HL-60/S4 (cell line): ENCODE results near the gene MNX1.

Experiments used
- in situ Hi-C: fragments of 300-500 bp; cut with MboI; formaldehyde crosslinking; loops from 2 replicates; pipeline ENCODE4 v1.14.3; 2022; ENCODE audit warnings: low sequenced_read_pairs

MNX1 gene

DNA sequence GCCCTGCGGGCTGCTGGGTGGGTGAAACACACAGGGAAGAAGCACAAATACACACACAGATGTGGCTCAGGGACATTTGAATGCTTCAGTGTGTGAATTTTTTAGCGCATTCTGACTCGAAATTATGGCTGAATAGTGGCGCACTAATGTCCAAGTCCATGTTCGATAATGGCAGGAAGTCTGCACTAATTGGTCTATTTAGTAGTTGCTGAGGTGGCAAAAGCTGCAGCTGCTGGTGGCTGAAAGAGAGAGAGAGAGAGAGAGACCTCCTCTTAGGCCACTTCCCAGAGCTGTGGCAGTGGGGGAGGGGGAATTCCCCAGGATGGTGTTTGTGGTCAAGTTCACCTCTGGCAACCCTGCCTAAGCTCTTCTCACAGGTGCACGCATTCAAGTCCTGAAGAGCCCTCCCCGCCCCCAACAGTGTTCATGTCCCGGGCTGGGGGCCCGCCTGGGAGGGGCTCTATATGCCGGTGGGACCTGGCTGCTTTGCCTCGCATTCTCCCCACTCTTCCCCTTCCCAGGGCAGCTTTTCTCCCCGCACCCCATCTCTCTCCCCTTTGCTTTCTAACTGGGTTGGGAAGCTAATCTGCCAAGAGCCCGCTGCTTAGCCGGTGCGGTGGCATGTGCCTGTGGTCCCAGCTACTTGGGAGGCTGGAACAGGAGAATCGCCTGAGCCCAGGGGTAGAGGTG is 6.0 kb upstream of the MNX1 start:
- in situ Hi-C loops = no loop called here

DNA sequence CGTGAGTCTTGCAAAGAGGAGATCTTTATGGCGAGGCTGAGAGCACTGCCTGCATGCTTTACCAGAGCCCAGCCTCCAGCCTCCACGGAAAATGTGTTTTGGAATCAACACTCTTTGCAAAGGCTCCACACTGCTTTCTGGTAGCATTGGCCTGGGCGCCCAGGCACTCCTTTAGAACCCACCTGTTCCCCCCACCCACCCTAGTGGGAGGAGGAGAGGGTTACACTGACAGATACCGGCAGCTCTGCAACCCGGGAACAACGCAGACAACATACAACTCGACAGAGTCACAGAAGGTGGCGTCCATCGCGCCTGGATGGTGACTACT is 5.5 kb upstream of the MNX1 start:
- in situ Hi-C loops = no loop called here

DNA sequence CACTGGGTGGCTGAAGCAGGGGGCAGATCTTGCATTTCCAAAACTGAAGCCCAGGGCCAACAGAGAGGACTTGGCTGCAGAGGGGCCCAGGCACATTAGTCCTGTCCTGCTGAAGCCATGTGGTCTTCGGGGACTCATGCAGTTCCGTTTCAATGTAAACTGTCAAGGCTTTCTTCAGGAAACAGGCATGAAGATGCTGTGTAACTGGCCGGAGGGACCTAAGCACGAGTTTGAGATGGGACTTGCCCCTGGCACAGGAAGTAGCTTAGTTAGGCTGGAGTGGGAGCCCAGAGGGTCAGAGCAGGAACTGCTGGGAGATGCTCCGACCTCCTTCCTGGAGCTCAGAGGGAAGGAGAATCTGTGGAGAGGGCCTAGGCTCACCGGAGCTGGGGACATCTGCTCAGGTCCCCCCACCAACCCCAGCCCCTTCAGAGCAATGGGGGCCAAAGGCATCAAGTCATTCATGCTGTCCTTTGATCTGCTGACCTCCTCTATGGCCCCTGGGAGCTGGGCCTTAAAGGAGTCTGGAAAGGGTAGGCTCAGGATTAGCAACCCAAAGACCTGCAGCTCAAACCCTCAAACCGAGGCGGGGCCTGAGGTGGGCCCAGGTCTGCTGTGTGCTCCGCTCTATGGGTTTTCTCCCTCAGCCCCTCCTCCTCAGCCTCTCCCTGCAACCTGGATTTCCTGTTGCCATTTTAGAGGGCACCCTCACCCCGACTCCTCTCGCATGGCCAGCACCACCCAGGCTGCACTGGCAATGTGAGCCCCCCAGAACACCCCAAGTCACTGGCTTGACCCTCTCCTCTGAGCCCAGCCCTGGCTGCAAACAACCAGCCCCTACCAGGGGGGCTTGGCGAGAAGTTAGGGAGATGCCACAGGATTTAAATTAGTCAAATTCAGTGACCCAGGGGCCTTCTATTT is 4.4 kb upstream of the MNX1 start:
- in situ Hi-C loops = no loop called here

DNA sequence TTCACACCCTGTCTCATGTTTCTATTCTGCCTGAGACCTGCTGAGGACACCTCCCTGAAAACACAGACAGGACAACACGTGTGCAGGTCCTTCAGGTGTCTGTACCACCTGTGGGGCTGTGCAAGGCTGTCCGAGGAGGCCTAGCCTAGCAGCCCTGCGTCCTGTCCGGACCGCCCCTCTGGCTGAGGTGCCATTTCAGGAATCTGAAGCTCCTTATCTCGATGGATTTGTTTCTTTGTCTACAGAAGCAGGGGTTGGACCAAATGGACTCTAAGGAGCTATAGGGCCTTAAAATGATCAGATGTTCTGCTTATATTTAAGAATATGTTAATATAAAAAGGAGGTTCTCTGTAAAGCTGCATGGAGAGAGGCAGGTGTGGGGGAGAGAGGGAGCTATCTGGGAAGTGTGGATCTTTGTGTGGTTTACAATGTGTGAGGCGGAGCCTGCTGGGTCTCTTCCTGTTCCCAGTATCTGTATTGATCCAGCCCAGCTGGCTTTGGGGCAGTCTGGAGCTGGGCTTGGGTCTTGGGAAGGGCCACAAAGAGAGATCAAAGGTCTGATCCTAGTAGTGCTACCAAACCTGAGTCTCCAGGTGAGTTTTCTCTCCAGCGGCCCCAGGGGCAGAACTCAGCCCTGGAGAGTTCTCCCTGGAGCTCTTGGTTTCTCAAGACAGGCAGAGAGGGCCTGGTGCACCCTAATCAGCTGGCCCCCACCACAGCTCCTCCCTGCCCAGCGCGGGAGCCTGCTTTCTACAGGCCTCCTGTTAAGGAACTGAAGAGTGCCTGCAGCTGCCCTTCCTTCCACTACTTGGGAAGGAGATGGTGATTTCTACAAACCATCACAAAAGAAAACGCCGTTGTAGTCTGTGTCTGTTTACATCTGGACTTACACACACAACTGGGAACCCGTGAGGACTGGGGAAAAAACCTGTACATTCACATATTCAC is 3.4 kb upstream of the MNX1 start:
- in situ Hi-C loops = no loop called here

DNA sequence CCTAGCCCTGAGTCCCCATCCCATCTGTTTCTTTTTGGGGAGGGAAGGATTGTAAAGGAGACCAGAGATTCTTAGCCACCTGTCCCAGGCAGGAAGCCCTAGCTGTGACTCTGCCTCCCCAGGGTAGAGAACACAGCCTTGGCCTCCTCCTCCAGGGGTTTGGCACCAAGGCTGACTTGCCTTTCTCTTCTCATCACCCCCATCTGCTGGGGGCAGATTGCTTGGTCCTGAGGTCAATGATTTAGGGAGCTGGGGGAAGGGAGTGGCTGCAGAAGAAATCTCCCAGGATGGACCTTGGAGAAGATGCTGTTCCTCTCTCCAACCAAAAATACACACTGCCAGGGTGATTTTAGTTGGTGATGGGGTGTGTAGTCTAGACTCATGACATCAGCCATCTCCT is 2.6 kb upstream of the MNX1 start:
- in situ Hi-C loops = no loop called here

DNA sequence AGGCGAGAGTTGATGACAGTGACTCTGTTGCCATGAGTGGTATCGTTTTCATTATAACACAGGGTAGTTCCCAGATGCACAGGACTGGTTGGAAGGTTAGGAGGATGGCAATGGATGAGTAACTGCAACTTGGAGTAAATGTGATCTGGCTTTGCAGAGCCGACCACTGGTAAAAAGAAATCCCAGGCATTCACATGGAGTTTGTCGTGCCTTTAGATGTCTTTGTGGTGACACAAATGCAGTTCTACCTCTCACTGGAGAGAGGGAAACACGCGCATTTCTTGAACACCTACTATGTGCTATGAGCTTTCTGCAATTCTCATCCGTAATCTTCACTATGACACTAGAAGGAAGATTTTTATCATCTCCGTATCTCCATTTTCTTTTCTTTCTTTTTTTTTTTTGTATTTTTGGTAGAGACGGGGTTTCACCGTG is 1.7 kb upstream of the MNX1 start:
- in situ Hi-C loops = no loop called here

DNA sequence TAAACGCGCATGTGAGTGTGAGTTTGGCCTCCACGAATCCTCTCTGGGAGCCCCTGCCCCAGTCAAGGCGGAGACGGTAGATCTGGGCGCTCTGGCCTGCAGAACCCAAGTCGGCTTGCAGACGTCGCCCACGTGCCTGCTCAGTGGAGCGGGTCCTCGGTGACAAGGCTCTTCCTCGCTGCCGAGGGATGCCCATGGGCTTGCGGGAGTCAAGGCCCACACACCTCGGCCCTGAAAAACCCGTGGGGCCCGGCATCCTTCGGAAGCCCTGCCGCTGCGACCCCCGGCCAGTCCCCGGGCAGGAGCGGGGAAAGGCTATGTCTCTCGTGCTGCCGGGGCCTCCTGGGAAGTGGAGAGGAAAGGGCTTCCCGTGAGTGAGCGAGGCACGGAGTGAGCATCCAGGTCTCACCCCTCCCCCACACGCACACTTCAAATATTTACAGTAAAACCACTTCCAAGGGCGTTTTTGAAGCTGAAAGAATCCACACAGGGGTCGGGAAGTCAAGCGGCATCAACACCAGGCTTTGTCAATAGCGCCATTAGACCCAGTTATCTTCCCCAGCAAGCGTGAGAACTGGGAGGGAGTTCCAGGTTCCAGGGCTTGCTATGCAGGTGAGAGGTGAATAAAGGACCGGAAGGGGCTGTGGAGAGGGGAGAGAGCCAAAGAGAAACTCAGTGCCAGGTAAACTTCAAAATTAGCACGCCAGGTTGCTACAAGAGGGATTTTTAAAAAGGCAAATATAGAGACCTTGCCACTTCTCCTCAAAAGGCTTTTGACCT is 1.1 kb upstream of the MNX1 start:
- in situ Hi-C loops = no loop called here

DNA sequence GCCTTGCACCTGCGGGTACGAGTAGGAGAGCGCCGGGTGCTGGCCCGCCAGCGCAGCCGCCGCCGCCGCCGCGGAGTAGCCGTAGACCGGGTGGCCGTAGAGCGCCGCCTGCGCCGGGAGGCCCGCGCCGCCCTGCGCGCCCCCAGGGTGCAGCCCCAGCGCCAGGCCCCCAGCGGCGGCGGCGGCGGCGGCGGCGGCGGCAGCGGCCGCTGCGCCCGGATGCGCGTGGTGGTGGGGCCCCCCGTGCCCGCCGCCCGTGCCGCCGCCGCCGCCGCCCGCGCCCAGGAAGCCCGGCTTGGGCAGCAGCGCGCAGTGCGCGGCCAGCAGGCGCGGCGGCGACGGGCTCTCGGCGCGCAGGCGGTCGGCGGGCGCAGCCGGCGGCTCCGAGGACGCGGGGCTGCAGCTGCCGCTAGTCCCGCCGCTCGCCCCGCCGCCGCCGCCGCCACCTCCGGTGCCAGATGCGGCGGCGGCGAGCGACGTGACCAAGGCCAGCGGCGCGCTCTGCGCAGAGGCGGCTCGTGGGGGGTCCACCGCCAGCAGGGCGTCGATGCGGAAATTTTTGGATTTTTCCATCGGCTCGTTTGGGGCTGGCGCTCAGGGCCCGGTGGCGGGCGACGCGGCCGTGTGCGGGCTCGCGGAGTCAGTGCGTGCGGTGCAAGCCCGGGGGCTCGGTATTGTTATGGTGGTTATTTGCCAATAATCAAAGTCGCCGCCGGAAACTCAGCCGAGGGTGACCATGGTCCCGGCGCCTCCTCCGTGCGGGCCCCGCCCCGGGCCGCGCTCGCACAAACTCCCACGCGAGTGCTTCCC is 480 bp downstream of the MNX1 start:
- in situ Hi-C loops = no loop called here

DNA sequence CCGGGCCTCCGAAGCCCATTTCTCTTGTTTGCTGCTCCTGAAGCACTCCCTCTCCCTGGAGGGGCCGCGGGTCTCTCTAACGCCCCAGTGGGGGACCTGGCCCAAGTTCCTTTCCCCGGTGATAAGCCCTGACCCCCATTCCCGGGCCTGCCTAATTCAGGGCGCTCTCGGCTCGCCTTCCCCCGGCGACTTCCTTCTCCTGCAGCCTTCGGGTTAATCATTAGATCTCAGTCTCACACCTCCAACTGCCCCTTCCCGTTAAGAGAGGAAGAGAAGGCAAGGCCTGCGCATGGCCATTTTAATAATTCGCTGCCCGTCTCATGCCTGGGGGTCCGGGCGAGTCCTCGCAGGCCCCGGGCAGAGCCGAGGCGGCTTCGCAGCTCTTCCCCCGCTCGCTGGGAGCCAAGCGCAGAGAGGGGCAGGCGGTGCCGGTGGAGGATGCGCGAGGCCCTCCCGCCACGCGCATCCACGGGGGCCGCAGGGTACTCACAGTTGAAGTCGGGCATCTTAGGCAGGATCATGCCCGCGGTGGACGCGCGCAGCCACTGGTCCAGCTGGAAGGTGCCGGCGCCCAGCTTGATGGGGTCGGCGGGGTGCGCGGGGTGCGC is 1.2 kb downstream of the MNX1 start:
- in situ Hi-C loops = no loop called here

DNA sequence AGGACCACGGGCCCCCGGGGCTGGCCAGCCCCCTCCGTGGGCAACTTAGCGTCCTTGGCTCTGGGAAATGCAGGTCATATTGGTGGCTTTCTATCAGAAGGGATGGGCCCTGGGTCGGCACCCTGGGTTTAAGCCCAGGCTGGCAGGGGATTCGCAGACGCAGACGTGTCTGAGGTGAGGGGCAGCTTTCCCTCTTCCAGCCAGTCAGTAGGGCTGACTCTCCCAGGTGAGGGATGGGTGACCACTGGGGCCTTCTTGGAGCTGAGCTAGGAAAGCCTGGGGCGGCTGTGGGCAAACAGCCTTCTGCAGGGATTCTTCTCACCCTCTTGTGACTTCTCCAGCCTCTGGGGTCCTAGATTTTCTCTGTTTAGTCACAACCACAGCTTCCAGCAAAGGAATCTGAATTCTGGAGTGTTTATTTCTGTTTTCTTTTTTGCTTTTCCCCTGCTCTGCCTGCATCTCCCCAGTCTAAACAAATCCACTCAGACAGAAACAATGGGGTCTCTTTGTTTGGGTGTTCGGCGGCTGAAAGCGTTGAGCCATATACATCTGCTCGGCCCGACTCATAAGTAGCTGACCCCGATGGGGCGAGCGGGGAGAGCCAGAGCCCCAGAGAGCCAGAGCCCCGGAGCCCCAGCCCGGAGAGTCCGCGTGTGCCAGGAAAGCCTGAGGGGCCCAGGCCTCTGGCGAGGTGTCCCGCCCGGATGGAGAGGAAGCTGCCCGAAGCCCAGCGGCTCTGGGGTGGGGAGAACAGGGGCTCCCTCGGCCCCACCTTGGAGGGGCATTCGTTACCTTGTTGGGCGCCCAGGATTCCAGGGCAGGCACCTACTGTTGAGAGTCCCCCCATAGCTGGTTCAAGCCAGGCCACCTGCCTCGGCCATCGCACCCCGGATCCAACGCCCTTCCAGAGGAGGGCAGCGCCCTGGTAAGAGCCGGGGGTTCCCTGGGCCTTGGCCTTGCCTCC is 2.0 kb downstream of the MNX1 start:
- in situ Hi-C loops = no loop called here

DNA sequence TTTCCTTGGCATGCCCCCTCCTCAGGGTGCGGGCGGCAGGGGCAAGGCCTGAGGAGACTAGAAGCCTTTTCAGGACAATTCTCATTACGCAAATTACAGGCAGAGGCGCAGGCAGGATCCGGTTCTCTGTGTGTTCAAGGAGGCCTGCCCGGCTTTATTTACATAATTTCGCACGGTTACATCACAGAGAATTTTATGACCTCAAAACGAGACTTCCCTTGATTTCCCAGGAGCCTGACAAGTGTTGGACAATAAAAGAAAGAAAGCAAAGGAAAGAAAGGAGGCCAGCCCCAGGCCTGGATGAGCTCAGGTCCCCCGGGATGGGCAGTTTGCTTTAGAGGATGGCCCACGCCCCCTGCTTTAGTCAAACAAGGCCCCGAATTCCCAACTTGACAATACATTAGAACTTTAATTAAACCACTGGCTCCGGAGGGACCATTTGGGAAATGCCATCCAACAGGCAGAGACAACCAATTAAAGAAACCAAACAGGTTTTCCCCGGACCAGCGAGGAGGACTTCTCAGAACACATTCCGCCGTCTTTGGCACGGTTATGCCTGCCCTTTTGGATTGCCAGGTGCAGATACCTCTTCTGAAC is 2.9 kb downstream of the MNX1 start:
- in situ Hi-C loops = no loop called here

DNA sequence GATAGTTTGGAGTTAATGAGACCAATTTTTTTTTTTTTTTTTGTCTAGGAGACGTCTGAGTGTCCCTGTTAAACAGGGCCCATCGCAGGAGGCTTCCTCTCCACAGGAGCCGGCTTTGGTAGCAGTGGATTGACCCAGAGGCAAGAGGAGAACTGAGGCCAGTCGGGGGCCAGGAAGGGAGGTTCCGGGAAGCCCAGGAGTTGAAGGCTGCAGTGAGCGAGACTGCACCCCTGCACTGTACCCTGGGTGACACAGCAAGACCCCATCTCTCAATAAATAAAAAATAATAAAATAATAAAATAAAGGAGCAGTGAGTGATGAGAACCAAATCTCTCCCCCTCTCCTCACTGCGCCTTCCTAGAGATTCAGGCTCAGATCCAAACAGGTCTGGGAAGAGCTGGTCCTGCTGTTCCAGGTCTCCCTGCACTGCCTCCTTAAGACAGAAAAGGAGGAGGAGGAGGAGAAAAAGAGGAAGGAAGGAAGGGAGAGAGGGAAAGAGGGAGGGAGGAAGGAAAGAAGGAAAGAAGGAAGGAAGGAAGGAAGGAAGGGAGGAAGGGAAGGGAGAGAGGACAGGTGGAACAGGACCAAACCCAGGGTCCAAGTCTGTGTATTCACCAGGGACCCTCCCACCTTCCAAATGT is 3.5 kb downstream of the MNX1 start:
- in situ Hi-C loops = no loop called here

DNA sequence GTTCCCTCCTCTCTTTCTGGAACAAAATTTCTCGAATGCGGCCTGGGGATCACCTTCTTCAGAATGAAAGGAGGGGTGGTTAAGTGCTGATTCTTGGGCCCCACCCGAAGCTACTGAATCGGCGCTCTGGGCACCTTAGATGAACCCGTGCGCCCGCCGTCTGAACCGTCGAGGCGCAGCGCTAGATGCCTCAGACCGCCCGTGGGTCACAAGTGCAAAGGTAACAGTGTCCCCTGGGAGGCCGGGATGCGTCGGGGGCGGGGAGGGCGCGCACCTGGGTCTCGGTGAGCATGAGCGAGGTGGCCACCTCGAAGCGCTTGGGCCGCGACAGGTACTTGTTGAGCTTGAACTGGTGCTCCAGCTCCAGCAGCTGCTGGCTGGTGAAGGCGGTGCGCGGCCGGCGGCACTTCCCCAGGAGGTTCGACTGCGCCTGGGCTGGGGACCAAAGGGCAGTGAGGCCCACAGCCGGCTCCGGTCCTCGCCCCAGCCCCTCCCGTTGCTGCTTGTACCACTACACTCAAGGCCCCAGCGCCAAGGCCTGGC is 4.2 kb downstream of the MNX1 start:
- in situ Hi-C loops = no loop called here

DNA sequence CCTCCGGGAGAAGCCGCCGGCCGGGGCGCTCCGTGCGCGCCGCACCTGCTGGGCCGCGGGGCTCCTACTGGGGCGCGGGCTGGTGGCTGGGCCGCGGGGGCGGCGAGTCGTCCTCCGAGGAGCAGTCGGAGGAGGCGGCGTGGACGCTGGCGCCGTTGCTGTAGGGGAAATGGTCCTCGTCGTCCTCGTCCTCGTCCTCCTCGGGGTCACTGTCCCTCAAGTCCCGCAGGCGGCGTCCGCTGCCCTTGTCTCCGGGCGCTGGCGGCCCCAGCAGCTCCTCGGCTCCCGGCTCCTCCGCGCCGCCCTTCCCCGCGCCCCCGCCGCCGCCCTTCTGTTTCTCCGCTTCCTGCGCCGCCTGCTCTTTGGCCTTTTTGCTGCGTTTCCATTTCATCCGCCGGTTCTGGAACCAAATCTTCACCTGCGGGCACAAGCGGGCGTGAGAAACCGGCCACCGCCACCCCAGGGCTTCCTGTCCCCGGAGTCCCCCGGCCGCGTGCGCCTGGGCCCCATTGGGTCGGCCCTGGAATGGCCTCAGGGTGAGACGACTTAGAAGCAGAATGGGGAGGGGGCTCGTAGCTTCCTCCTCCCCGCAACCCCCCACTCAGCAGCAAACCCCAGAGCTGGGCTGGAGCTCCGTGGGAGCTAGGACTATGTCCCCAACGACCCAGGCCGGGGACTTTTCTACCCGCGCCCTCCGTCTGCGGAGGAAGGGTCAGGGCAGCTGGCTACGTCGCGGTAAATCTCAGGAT is 4.8 kb downstream of the MNX1 start:
- in situ Hi-C loops = no loop called here

DNA sequence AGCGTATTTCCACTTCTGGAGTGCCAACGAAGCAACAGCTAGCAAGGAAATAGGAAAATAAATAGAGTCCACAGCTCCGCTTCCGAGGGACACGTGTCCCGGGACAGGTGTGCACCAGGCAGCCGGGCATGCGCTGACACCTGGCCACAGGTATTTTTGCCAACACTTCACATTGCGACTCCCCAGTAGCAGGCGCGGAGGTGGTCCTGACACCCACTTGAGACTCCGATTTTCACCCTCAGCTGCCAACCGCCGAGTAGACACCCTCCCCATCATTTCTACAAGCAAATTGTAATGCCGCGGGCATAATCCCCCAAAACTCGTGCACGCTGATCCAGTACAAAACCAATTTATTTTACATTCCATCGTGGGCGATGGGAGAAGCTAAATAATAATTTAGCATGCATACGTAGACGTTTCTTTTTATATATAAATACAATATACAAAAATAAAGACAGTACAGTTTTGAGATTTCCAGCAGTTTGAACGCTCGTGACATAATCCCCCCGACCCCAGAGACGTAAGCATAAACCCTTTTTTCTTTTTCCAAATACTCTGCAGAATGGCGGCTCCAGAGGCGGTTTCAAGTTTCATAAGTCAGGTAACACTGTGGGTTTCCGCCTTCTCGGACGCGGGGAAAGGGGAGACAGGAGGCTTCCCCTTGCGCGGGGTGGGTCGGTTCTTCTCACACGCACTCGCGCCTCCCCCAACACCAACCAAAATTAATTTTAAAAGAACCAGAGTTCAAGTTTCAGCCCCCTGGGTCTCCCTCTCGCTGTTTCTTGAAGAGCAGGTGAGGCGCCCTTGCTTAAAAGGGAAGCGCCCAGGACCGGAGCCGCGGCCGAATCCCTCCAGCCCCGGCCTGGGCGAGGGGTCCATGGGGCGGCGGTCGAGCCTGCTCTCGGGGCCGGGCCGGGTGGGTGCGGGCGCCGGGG is 5.7 kb downstream of the MNX1 start:
- in situ Hi-C loops = no loop called here
